SK-N-SH (cell line): ENCODE results near the gene LSS. TPM values are rescaled to one million over a fixed set of nuclear protein-coding genes. Genes with fewer than 3 reads are reported as not detected.

Experiments used
- CTCF ChIA-PET: fragments of 300-600, 350-600 bp; formaldehyde crosslinking; extraction: SDS; loops from one replicate; lab custom pipeline; 2021; lab: Yijun Ruan, JAX
- POLR2A ChIA-PET: fragments of 350-600 bp; sonication (Branson Sonifier 250); formaldehyde crosslinking; extraction: SDS; loops from one replicate; lab custom pipeline; 2020; ENCODE audit warnings: antibody characterized with exemption, inconsistent platforms; lab: Yijun Ruan, JAX
- DNase-seq: peaks from one replicate; pipeline ENCODE4 v3.0.0; 2012
- H2AFZ ChIP-seq: fragments of 200-600 bp; sonication (generic); 2 replicates; pipeline ENCODE4 v1.8.1; 2016; ENCODE audit warnings: antibody characterized with exemption, mild to moderate bottlenecking, low read depth
- H3F3A ChIP-seq: fragments of 200-600 bp; sonication (generic); replicated peaks from 2 replicates; pipeline ENCODE3; 2016; ENCODE audit warnings: antibody characterized with exemption, mild to moderate bottlenecking; ENCODE audit not compliant: insufficient read depth
- H3K27ac ChIP-seq, 2 experiments: fragments of 200-500 bp in 1 of 2; fragments of 200-600 bp in 1 of 2; sonication (Bioruptor generic) in 1 of 2; sonication (generic), shearing (Covaris generic) in 1 of 2; 2 replicates each; pipeline versions ENCODE4 v1.5.1 to v1.6.1; 2014 to 2016; ENCODE audit warnings: low read depth in 2 of 2, inconsistent platforms in 1 of 2, low read length in 1 of 2, mild to moderate bottlenecking in 1 of 2, mixed read lengths in 1 of 2
- H3K27me3 ChIP-seq: fragments of 200-600 bp; sonication (generic), shearing (Covaris generic); 2 replicates; pipeline ENCODE4 v1.6.1; 2016; ENCODE audit warnings: mixed run types; ENCODE audit not compliant: insufficient read depth
- H3K36me3 ChIP-seq, 2 experiments: fragments of 200-500 bp in 1 of 2; fragments of 200-600 bp in 1 of 2; sonication (Bioruptor generic) in 1 of 2; sonication (generic) in 1 of 2; replicated peaks in 1 of 2; 2 replicates each; pipeline versions ENCODE3 to v1.5.1; 2014 to 2016; ENCODE audit warnings: low read length in 1 of 2, mild to moderate bottlenecking in 1 of 2; ENCODE audit not compliant: insufficient read depth in 2 of 2, control insufficient read depth in 1 of 2
- H3K4me1 ChIP-seq, 2 experiments: fragments of 200-500 bp in 1 of 2; fragments of 200-600 bp in 1 of 2; sonication (Bioruptor generic) in 1 of 2; sonication (generic), shearing (Covaris generic) in 1 of 2; 2 replicates each; pipeline versions ENCODE4 v1.5.1 to v1.6.1; 2014 to 2016; ENCODE audit warnings: low read depth in 1 of 2, low read length in 1 of 2, mixed run types in 1 of 2; ENCODE audit not compliant: insufficient read depth in 2 of 2, control insufficient read depth in 1 of 2
- H3K4me2 ChIP-seq: fragments of 200-600 bp; sonication (generic), shearing (Covaris generic); 2 replicates; pipeline ENCODE4 v1.6.1; 2017; ENCODE audit warnings: mixed run types
- H3K4me3 ChIP-seq, 2 experiments: fragments of 200-500 bp in 1 of 2; fragments of 200-600 bp in 1 of 2; sonication (Bioruptor generic) in 1 of 2; sonication (generic), shearing (Covaris generic) in 1 of 2; 2 replicates each; pipeline versions ENCODE4 v1.5.1 to v1.8.1; 2014 to 2016; ENCODE audit warnings: low read depth in 2 of 2, inconsistent platforms in 1 of 2, low read length in 1 of 2, mild to moderate bottlenecking in 1 of 2, mixed read lengths in 1 of 2, moderate library complexity in 1 of 2
- H3K79me2 ChIP-seq: fragments of 200-600 bp; sonication (generic); 2 replicates; pipeline ENCODE4 v1.8.1; 2017; ENCODE audit warnings: mild to moderate bottlenecking; ENCODE audit not compliant: insufficient read depth
- H3K9ac ChIP-seq: fragments of 200-600 bp; sonication (generic); 2 replicates; pipeline ENCODE4 v1.6.1; 2017; ENCODE audit warnings: mixed run types
- H3K9me2 ChIP-seq: fragments of 200-600 bp; sonication (generic); 2 replicates; pipeline ENCODE4 v1.6.1; 2017; ENCODE audit warnings: mixed run types
- H3K9me3 ChIP-seq: fragments of 200-600 bp; sonication (generic); 2 replicates; pipeline ENCODE4 v1.6.1; 2017; ENCODE audit warnings: mixed run types, mild to moderate bottlenecking, moderate library complexity
- H4K20me1 ChIP-seq: fragments of 200-600 bp; sonication (generic); 2 replicates; pipeline ENCODE4 v1.6.1; 2017; ENCODE audit warnings: mild to moderate bottlenecking, mixed run types; ENCODE audit not compliant: insufficient read depth
- CHD2 ChIP-seq: fragments of 150-350 bp; IDR thresholded peaks from 2 replicates; pipeline ENCODE4 v1.6.1; 2018; ENCODE audit warnings: low read length; ENCODE audit not compliant: partially characterized antibody
- ELF1 ChIP-seq: IDR thresholded peaks from 2 replicates; pipeline ENCODE4 v1.4.0; 2012
- EZH2phosphoT487 ChIP-seq: fragments of 200-600 bp; sonication (generic); IDR thresholded peaks from 2 replicates; pipeline ENCODE4 v1.6.1; 2017; ENCODE audit warnings: low read depth, mixed run types, mild to moderate bottlenecking, antibody characterized with exemption, moderate library complexity, borderline replicate concordance
- FOXJ3 ChIP-seq: sonication (generic); formaldehyde crosslinking; IDR thresholded peaks from 2 replicates; pipeline ENCODE4 v1.5.1; 2020; ENCODE audit warnings: mild to moderate bottlenecking, missing genetic modification reagents
- FOXM1 ChIP-seq: IDR thresholded peaks from 2 replicates; pipeline ENCODE4 v1.4.0; 2012; ENCODE audit warnings: low read depth, mild to moderate bottlenecking
- GATA2 ChIP-seq: sonication (generic); formaldehyde crosslinking; IDR thresholded peaks from 2 replicates; pipeline ENCODE4 v1.5.0; 2020; ENCODE audit warnings: mild to moderate bottlenecking, missing genetic modification reagents
- MXI1 ChIP-seq: IDR thresholded peaks from 2 replicates; pipeline ENCODE4 v1.6.1; 2012; ENCODE audit warnings: mild to moderate bottlenecking, low read depth, low read length, improper control_type of control experiment
- NFIC ChIP-seq: IDR thresholded peaks from 2 replicates; pipeline ENCODE4 v1.4.0; 2012; ENCODE audit warnings: borderline replicate concordance
- RAD21 ChIP-seq: IDR thresholded peaks from 2 replicates; pipeline ENCODE4 v1.6.1; 2012; ENCODE audit warnings: mild to moderate bottlenecking, low read length
- SIN3A ChIP-seq: IDR thresholded peaks from 2 replicates; pipeline ENCODE4 v1.6.1; 2012; ENCODE audit warnings: low read depth, mild to moderate bottlenecking, low read length, moderate library complexity, borderline replicate concordance
- TAF1 ChIP-seq: IDR thresholded peaks from 2 replicates; pipeline ENCODE4 v1.6.1; 2012; ENCODE audit warnings: low read depth, mild to moderate bottlenecking, low read length, moderate library complexity, borderline replicate concordance
- TCF12 ChIP-seq: IDR thresholded peaks from 2 replicates; pipeline ENCODE4 v1.4.0; 2012
- TEAD4 ChIP-seq: IDR thresholded peaks from 2 replicates; pipeline ENCODE4 v1.4.0; 2012; ENCODE audit warnings: mild to moderate bottlenecking, borderline replicate concordance; ENCODE audit not compliant: insufficient read depth
- YY1 ChIP-seq: IDR thresholded peaks from 2 replicates; pipeline ENCODE4 v1.4.0; 2012; ENCODE audit warnings: low read depth, mild to moderate bottlenecking
- WGBS: methylation state at CpG from one replicate; pipeline ENCODE4 v1.1.6; 2017; ENCODE audit warnings: low lambda C conversion rate; 5-methylcytosine and 5-hydroxymethylcytosine counted together
- polyA plus RNA-seq, 3 experiments: library from polyadenylated mRNA; depleted of rRNA; stranded (reverse); fragments of >200 nt; gene quantifications; 2 replicates each; pipeline ENCODE4 v1.2.3, GENCODE V29; 2012
- TF ChIP-seq, protein P1 (sequence below): IDR thresholded peaks from 2 replicates; pipeline ENCODE4 v1.4.0; 2012; ENCODE audit warnings: low read depth, borderline replicate concordance
- TF ChIP-seq, protein P2 (sequence below): fragments of 150-350 bp; IDR thresholded peaks from 2 replicates; pipeline ENCODE4 v1.6.1; 2016; ENCODE audit warnings: mild to moderate bottlenecking, low read depth, low read length
- TF ChIP-seq, protein P3 (sequence below): fragments of 200-600 bp; sonication (generic); IDR thresholded peaks from 2 replicates; pipeline ENCODE4 v1.6.1; 2017; ENCODE audit warnings: antibody characterized with exemption, mild to moderate bottlenecking, moderate library complexity
- TF ChIP-seq, protein P4 (sequence below): IDR thresholded peaks from 2 replicates; pipeline ENCODE4 v1.6.1; 2012; ENCODE audit warnings: mild to moderate bottlenecking, low read depth, low read length, moderate library complexity

LSS gene
- polyA plus RNA-seq, 1 of the 3 experiments (the other 2 are of a cell fraction): 38.7 TPM

DNA sequence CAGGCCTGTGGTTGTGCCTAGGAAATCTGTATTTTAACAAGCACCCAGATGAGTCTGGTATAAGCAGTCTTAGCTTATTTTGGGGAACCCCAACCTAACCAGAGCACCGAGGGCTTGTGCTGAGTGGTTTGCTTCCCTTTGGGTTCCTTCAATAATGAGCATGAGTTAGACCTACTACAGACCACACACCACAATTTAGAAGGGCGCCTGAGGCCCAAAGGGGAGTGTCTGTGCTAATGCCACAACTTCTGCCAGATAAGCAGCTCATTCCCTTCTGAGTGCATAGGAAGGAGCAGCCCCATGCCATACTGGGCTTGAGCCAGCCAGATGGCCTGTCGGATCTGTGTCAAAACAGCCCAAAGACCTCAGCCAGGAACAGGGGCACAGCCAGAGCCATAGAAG, 15.4 kb upstream of the LSS start:
- H3K9ac ChIP-seq: no peak overlapping the region
- TF ChIP-seq NFIC (no peak), FOXJ3 (CRISPR knock-in tag) (no peak), TEAD4 (no peak), TAF1 (no peak), TCF12 (no peak), YY1 (no peak), ELF1 (no peak), CHD2 (no peak), RAD21 (no peak), GATA2 (CRISPR knock-in tag) (no peak), SIN3A (no peak), EZH2phosphoT487 (no peak), MXI1 (no peak), FOXM1 (no peak)
- TF ChIP-seq, protein P1, sequence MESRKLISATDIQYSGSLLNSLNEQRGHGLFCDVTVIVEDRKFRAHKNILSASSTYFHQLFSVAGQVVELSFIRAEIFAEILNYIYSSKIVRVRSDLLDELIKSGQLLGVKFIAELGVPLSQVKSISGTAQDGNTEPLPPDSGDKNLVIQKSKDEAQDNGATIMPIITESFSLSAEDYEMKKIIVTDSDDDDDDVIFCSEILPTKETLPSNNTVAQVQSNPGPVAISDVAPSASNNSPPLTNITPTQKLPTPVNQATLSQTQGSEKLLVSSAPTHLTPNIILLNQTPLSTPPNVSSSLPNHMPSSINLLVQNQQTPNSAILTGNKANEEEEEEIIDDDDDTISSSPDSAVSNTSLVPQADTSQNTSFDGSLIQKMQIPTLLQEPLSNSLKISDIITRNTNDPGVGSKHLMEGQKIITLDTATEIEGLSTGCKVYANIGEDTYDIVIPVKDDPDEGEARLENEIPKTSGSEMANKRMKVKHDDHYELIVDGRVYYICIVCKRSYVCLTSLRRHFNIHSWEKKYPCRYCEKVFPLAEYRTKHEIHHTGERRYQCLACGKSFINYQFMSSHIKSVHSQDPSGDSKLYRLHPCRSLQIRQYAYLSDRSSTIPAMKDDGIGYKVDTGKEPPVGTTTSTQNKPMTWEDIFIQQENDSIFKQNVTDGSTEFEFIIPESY: no peak
- TF ChIP-seq, protein P2, sequence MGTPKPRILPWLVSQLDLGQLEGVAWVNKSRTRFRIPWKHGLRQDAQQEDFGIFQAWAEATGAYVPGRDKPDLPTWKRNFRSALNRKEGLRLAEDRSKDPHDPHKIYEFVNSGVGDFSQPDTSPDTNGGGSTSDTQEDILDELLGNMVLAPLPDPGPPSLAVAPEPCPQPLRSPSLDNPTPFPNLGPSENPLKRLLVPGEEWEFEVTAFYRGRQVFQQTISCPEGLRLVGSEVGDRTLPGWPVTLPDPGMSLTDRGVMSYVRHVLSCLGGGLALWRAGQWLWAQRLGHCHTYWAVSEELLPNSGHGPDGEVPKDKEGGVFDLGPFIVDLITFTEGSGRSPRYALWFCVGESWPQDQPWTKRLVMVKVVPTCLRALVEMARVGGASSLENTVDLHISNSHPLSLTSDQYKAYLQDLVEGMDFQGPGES: no peak
- TF ChIP-seq, protein P3, sequence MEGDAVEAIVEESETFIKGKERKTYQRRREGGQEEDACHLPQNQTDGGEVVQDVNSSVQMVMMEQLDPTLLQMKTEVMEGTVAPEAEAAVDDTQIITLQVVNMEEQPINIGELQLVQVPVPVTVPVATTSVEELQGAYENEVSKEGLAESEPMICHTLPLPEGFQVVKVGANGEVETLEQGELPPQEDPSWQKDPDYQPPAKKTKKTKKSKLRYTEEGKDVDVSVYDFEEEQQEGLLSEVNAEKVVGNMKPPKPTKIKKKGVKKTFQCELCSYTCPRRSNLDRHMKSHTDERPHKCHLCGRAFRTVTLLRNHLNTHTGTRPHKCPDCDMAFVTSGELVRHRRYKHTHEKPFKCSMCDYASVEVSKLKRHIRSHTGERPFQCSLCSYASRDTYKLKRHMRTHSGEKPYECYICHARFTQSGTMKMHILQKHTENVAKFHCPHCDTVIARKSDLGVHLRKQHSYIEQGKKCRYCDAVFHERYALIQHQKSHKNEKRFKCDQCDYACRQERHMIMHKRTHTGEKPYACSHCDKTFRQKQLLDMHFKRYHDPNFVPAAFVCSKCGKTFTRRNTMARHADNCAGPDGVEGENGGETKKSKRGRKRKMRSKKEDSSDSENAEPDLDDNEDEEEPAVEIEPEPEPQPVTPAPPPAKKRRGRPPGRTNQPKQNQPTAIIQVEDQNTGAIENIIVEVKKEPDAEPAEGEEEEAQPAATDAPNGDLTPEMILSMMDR: no peak
- TF ChIP-seq, protein P4, sequence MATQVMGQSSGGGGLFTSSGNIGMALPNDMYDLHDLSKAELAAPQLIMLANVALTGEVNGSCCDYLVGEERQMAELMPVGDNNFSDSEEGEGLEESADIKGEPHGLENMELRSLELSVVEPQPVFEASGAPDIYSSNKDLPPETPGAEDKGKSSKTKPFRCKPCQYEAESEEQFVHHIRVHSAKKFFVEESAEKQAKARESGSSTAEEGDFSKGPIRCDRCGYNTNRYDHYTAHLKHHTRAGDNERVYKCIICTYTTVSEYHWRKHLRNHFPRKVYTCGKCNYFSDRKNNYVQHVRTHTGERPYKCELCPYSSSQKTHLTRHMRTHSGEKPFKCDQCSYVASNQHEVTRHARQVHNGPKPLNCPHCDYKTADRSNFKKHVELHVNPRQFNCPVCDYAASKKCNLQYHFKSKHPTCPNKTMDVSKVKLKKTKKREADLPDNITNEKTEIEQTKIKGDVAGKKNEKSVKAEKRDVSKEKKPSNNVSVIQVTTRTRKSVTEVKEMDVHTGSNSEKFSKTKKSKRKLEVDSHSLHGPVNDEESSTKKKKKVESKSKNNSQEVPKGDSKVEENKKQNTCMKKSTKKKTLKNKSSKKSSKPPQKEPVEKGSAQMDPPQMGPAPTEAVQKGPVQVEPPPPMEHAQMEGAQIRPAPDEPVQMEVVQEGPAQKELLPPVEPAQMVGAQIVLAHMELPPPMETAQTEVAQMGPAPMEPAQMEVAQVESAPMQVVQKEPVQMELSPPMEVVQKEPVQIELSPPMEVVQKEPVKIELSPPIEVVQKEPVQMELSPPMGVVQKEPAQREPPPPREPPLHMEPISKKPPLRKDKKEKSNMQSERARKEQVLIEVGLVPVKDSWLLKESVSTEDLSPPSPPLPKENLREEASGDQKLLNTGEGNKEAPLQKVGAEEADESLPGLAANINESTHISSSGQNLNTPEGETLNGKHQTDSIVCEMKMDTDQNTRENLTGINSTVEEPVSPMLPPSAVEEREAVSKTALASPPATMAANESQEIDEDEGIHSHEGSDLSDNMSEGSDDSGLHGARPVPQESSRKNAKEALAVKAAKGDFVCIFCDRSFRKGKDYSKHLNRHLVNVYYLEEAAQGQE: no peak

More for the DNA sequence above, 15.4 kb upstream of the LSS start:
- Histone ChIP-seq H3K9me2 (no peaks in the 10 kb centered on the region), H3K79me2 (no peaks in the 10 kb centered on the region), H3K36me3 (peaks cover 85 to 93% of the 10 kb centered on the region in 2 experiments), H3K27me3 (no peaks in the 10 kb centered on the region), H3K4me2 (no peak overlapping the region), H3K4me3 (no peak overlapping the region), H2AFZ (no peak overlapping the region), H3K27ac (no peak overlapping the region; a peak in 1 of 4 replicates), H3K9me3 (no peaks in the 10 kb centered on the region), H4K20me1 (no peaks in the 10 kb centered on the region), H3F3A (peaks cover 4% of the 10 kb centered on the region), H3K4me1 (peaks cover 0 to 3% of the 10 kb centered on the region in 2 experiments; a peak in 1 of 4 replicates)
- CTCF ChIA-PET: interaction anchor here (0.8 to 2.6 kb wide), 3 partner anchors 14 to 31 kb away, joined by 3 to 8 read pairs (median 3); no protein-coding TSS in a partner anchor
- POLR2A ChIA-PET: interaction anchor here (1.5 kb wide), 1 partner anchor 9 kb away, joined by 6 read pairs; no protein-coding TSS in a partner anchor
- 95% methylated on average over 2 of the region's 3 CpGs for WGBS
- DNase-seq: no peak
